NCI-H146 treated with DMSO at 0.1 percent for 48 hours (cell line): ENCODE data around the gene NTM.

Experiments used
- DNase-seq: peaks from one replicate; lab custom pipeline; 2025; ENCODE audit not compliant: unreplicated experiment; lab: John Stamatoyannopoulos, UW

Gene NTM

DNA sequence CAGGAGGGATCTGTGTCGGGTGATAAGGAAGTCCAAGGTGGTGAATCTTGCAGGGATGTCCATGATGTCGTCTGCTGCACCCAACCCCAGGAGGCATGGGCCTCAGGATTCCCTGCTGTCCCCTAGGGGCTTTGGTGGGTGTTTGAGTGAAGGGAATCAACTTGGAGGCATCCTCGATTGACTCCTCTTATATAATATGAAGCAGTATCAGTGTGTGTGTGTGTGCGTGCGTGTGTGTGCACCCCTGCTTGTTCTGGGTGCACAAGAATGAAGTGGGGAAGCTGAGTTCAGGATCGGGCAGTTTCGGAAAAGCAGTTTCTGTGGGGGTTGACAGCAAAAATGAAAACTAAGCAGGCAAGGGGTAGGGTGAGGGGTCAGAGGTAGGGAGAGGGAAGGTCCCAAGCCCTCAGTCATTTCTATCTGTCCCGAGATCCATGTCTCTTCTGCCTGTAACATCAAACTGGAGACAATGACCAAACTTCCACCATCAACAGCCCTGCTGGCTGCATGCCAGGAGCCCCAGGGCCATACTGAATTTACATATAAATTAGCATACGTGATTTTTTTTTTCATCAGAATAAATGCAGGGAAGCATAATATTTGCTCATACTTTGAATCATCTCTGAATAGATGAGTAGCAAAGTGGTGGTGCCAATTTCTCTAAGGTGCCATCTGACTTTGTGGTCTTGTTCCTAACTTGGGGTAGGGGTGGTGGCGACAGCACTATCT lies 2.0 kb downstream of the NTM start:
- no peak for DNase-seq

DNA sequence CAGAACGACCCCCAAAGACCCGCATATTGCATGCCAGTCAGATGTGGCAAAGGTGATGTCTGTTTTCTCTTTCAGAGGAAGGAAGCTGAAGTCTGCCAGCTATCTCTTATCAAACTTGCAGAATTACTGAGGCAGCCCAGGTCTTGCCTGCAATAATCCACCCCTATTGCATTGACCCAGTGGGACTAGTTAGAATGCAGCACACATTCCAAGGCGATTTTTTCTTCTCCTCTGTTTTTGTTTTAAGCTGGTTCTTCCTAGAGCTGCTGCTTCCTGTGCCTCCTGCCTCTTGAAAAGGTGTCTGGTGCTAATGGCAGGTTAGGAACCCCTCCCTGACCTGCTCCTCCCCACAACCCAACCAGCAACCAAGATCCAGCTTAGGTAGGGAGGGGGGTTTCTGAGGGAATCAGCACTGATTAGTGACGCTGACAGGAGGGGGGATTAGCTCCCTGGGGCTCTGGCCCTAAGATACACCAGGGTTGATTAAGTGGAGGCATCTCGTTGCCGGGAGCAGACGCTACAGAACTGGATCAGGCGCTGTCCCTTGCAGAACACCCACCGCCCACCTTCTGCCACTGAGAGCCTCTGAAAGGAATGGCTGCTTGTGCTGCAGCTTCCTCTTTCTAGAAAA lies 2.8 kb downstream of the NTM start:
- DNase-seq, result no peak

DNA sequence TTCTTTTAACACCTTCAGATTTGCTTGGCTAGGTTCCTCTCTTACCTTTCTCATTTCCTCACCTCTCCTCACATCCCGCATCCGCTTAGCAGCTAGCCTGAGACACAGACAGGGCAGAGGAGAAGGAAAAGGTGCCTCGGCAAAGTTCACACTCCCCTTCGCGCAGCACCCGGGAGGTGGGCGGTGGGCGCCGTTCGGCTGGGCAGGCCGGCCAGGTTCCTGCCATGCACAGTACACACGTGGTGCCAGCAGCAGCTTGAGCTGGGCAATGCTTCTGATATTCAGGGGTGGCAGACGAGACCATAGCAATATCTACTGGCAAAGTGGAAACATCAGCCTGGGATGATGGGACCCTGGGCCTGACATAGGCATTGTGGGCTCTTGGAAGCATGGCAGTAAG lies 3.3 kb downstream of the NTM start:
- no peak for DNase-seq

DNA sequence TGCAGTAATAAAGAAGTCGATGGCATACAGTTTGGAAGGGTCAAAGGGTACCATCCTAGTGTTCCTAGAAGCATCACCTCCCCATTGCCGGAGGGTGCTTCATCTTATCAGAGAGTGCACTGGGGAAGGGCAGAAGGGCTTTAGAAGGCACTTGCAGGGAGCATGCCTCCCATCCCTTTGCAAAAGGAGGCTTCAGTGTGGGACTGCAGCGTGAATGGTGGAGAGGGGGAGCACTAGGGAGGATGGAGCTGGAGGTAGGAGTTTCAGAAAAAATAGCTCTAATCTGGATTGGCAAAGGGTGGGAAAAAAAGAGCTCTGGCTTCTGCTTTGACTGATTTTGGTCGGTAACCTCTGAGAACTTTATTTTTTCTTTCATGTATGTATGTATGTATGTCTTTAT lies 5.0 kb downstream of the NTM start:
- no peak for DNase-seq

DNA sequence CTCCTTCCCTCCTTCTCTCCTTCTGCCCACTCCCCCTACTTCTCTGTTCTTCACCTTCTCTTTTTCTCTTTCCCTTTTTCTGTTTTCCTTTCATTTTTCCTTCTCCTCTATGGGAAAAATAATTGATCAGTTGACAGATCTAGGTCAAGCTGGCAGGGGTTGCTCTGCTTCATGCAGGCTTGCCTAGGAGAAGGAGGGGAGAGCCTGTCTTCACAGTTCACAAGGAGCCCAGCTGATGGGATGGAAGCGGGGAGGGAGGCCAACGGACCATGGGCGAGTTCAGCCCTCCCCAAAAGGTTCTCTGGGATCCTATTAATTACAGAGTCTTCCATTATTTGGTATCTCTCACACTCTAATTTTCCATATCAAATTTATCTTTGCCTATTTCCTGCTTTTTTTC lies 5.5 kb downstream of the NTM start:
- no peak for DNase-seq

DNA sequence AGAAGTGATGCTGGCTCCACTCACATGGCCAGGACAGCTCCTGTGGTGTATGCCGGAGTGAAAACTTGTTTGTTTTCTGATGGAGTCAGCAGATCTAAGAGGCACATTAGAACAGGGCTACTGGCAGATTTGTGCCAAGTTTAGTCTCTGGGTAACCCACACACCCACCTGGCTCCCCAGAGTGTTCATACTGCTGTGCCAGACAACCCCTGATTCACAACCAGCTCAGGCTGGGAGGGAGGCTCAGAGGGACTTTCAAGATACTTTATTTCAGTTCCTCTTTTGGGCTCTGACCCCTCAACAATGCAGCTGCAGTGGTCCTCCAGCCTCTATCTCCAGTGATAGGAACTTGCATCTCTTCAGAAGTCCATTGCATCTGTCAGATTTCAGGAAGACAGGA lies 8.5 kb downstream of the NTM start:
- DNase-seq, result no peak

DNA sequence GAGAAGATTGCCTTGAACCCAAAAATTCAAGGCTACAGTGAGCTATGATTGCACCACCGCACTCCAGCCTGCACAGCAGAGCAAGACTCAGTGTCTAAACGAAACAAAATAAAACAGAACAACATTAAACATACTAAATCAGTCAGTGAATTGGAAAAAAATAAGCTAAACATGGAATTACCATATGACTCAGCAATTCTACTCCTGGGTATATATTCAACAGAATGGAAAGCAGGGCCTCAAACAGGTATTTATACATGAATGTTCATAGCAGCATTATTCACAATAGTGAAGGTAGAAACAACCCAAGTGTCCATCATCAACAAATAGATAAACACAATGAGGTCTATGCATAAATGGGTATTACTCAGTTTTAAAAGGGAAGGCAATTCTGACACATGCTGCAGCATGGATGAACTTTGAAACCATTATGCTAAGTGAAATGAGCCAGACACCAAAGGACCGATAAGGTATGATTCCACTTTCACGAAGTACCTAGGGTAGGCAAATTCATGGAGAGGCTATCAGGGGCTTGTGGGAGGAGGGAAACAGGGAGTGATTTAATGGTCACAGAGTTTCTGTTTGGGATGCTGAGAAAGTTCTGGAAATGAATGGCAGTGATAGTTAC lies 15.5 kb downstream of the NTM start:
- DNase-seq, result no peak

DNA sequence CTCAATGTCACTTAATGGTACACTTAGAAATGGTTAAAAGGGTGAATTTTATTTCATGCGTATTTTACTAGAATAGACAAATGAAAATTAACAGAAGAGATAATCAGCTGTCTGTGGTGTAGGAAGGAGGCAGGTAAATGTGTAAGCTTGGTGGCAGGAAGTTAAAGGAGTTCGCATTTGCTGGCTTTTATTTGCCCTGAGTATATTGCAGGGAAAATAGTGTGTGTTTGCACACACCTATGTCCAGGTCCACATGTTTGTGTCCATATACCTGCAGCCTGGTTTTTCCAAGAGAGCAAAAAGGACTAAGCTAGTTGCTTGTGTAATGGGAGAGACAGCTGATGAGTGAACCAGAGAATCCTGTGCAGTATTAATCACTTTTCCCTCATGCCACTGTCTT lies 16.0 kb downstream of the NTM start:
- no peak for DNase-seq

DNA sequence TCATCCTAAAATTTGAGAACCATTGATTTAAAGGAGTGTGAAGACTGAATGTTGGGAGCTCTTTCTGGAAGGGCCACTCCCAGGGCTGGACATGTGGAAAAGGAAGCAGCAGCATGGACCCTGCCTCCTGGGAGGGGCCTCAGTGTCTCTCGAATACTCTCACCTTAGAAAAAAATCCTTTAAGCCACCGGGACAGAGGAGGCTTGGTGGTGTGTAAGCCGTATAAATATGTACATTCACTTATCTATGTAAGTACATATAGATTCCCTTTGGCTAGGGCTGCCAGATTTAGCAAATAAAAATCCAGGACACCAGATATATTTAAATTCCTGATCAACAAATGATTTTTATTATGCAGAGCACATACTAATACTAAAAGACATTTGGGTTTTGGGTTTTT lies 17.6 kb downstream of the NTM start:
- no peak for DNase-seq

DNA sequence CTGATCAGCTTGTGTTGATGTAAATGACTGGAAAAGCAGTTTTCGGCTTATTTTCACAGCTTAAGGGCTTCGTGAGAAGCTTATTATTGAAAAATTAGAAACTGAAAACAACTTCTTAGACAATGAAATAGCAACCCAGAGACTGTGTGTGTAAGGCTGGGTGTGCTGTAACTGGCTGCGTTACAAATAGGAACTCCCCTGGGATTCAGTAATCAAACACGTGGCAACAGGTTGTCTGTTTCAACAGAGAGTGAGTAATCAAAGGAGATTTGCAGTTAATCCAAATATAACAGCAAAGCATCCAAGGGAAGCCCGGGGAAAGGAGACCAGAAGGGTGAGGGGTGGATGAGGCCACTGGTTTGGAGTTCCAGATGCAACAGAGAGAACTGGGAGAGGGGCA lies 19.2 kb downstream of the NTM start:
- no peak for DNase-seq

DNA sequence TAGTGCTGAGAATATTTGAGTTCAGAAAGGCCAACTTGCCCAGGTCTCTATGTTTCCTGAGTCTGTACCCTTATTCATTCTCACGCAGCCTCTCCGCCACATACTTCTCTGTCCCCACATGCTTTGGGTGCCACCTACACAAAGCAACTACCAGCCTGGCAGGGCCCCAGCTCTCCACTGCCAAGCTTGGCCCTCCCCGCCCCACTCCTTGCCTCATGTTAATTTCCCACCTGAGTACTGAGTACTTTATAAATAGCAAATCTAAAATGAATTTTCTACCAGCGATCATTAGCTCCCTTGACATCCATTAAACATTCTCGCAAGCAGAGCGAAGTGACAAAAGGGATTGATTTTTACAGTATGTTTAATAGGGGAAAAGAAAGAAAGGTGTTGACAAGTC lies 20.8 kb downstream of the NTM start:
- DNase-seq, result no peak

DNA sequence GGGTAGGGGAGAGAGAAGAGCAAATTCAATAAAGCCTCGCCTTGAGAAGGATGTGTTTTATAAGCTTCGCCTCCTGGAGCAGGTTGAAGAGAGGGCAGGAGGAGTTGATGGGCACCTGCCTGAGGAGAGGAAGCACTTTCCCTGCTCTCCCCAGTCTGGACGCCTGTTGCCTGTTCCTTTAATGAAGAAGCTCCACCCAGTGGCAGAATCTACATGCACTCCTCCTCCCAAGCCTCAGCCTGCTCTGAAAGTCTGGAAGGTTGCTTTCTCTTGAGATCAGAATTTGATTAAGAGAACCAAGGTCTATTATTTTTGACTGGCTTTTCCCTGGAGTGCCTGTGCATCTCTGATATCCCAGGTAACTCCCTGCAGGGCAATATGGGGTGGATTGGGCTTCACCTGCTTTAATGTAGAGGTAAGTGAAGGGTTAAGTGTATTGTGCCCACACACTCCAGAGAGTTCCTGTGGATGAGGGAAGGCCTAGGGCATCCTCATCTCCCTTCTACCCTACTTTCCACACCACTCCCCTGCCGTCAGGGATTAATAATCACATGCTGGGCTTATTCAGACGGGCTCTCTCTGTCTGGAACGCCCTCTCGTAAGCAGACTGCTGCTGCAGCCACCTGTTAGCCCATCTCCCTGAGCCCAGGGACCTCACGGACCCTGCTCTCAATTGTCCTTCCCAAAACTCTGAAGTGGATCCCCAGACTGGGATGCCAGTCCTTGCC lies 22.3 kb downstream of the NTM start:
- no peak for DNase-seq

DNA sequence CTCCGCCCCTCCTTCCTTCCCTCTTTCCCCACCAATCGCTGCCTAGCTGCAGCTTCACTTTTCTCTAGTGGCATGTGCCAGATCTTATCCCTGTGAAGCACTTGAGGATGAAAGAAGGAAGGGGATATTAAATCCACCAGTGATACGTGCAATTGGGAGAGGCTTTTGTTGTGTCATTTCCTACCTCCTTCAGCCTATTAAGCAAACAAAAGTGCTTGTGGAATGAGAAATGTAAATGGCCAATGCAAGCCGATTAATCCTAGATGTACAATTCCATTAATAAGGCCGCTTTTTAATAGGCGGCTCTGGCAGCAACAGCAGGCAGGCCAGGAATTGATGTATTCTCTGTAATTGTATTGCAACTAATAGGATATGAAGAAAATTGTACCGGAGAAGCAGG lies 23.3 kb downstream of the NTM start:
- DNase-seq, result no peak

DNA sequence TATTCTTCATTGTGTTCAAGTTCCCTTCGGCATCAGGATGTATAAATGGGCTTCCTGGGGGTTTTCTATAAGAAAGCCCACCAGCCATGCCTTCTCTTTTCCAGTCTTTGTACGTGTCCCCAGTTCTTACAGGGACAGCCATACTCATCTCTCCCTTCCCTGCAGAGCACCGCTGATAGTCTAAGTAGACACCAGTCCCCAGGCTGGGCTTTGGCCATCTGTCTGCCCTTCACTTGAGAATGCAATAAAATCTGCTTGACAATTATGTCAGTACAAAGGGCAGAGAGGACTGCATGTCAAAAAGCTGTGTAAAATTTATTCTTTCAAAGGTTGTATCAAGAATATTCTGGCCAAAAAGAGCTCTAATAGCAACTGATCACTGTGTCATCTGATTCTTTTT lies 27.3 kb downstream of the NTM start:
- DNase-seq, result no peak

DNA sequence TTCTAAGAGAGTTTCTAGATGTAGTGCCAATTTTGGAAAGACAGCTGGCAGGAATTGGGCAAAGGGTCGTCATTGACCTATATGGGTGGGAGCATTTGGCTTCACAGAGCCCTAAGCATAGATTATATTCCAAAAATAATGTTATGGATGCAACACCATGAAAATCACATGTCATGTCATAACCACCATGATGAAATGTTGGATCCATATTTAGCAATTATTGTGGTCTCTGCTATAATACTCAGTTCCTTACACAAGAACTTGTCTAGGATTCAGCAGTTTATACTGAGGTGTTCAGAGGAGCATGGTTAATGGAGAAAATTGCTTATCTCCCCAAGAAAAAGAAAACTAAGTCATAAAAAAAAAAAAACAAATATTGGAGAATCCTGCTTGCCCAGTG lies 31.6 kb downstream of the NTM start:
- DNase-seq, result no peak

DNA sequence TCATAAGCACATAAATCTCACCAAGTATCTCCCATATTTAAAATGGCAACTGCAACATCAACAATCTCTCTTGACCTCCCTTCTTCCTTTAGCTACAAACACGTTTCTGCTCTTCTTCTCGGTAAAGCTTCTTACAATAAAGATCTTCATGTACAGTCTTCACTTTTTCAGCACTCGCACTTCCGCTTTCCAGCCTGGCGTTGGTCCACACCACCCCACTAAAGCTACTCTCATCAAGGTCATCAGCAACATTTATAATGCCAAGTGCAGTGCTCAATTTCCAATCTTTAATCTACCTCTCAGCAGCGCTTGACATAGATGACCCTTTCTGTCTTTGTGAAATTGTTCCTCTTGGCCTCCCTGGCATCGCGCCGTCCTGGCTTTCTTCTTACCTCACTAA lies 33.6 kb downstream of the NTM start:
- no peak for DNase-seq

DNA sequence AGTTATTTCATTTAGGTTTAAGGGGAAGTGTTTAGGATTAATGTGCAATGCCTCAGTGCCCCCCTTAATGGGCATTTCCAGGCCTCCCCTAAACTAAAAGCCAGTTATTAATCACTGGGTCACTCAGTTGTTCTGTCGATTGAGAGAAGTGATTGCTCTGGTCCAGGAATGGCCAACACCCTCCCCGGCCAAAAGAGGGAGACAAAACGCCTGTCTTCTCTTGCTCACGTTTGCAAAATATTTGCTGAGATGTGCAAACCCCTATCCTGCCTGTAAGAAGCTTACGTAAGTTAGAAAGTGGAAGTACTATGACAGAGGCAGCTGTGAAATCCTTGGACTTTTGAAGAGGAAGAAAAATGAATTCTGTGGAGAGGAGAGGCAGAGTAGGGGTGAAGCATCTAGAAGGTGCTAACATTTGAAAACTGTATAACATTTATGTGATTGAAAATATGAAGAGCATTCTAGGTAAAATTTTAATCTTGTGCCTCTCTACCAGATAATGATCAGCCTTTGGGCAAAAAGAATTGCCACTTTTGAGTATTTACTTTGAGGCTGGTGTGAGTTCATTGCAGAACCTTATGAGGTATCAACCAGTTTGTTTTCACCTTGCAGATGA lies 37.7 kb downstream of the NTM start:
- no peak for DNase-seq

DNA sequence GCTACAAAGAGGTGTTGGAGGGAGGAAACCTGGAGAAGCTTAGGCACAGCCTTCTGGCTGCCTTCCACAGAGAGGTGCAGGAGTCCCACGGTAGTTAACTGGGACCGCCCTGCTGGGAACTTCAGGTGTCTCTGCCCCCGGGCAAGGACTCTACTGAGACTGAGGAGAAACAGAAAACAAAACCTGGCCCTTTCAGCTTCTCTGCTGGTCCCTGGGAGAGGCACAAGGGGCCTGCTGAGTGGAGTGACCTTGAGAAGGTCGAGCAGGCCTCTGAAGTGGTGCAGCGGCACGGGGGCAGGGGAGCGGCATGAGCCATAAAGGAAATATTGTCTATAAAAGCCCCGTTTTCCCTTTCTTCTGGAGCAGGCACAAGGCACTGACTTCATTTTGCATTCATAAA lies 38.9 kb downstream of the NTM start:
- no peak for DNase-seq

DNA sequence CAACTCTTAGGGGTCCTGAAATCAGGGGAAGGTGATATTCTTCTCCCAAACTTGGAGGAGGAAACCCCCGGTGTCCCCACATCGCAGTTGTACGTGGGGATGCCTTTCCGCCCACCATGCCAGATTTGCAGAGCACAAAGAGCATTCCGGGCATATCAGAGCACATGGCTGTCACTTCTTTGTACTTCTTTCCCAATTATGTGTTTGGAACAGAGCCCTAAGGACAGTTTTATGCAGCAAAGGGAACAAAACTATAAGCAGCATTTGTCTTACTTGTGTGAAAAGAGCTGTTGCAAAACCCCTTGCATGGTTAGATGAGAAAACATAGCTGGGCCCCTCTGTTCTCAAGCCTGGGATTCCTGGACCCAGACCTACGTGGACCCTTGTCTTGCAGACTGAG lies 41.2 kb downstream of the NTM start:
- no peak for DNase-seq

DNA sequence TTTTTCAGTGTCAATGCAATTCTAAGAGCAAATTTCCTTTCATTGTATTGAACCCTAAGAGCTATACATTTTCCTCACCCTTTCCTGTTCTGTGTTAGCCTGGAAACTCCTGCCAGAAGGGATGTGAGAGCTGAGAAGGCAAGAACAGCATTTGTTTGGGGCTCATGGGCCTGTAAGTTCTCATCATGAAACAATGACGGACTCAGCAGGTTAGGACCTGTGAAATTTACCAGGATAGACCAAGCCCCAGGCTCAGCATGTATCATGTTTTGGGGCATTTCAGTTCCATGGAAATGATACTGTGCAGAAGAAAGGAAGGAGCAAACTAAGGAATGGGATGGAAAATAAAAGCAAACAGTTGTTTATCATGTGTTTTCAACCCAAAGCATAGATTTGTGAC lies 41.6 kb downstream of the NTM start:
- DNase-seq, result no peak

DNA sequence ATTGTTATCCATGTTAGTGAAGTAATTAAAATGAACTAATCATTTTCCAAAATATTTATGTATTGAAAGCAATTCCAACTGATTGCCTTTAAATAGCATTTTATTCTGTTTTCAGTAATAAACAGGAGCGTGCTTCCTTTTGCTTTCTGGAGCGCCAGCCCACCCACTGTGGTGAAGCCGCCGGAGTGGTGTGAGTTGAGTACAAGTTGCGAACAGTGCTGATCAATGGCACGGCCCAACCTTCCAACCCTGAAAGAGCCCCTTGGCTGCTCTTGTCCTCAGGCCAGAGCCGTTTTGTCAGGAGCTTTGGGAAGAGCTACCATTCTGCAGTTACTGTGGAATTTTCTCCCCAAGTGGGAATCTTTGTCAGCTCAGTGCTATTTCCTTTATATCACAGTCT lies 42.8 kb downstream of the NTM start:
- DNase-seq, result no peak

DNA sequence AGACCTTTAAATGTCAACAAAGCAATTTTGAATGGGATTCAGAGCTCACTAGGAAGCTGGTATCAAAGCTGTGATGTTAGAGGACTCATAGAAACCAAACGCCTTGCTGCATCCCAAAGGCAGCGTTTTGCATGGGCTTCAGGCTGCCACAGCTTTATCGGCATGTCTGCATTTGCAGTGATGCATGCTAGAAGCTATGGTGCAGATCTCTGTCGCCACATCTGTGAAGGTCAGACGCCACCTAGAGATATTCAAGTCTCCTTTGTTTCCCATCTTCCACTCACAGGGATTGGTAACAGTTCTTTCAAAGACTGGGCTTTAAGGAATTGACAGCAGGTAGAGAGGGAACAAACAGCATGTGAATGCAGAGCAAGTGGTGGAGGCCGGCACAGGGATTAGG lies 47.8 kb downstream of the NTM start:
- DNase-seq, result no peak
